Ascending aorta (tissue), 2 donors: ENCODE data around the gene GRIN2C. TPM values are rescaled to one million over a fixed set of nuclear protein-coding genes. Genes with fewer than 3 reads are reported as not detected.

Source experiments
- DNase-seq, 2 donors: peaks; one replicate each; pipeline ENCODE4 v3.0.0-alpha.2; 2019; ENCODE audit warnings: low spot score in 2 of 2
- H3K27ac ChIP-seq, 2 donors: fragments of 200-600 bp; sonication (generic); one replicate each; pipeline ENCODE4 v1.5.1; 2016 to 2017; ENCODE audit warnings: mild to moderate bottlenecking in 1 of 2
- H3K27me3 ChIP-seq: fragments of 200-600 bp; sonication (generic); one replicate; pipeline ENCODE4 v1.5.1; 2017
- H3K36me3 ChIP-seq, 2 donors: fragments of 200-600 bp; sonication (generic); one replicate each; pipeline ENCODE4 v1.5.1; 2016
- H3K4me1 ChIP-seq, 2 donors: fragments of 200-600 bp; sonication (generic); one replicate each; pipeline ENCODE4 v1.5.1; 2016 to 2017; ENCODE audit warnings: mild to moderate bottlenecking in 1 of 2
- H3K4me3 ChIP-seq, 2 donors: fragments of 200-600 bp; sonication (generic); one replicate each; pipeline ENCODE4 v1.5.1; 2016 to 2017; ENCODE audit warnings: mild to moderate bottlenecking in 1 of 2
- H3K9me3 ChIP-seq, 2 donors: fragments of 200-600 bp; sonication (generic); one replicate each; pipeline ENCODE4 v1.5.1; 2016
- intact Hi-C: fragments of 100-400 bp; cut with DNase I; formaldehyde crosslinking; loops from one replicate; pipeline ENCODE4 v1.15.1; 2023
- total RNA-seq: library from RNA; depleted of rRNA; stranded (reverse); fragments of >200 nt; gene quantifications from one replicate; pipeline ENCODE4 v1.1.0, GENCODE V29; 2016
- TF ChIP-seq, protein P1 (sequence below), 3 experiments: fragments of 200-600 bp in 2 of 3; fragments of 450-650 bp in 1 of 3; sonication (generic) in 2 of 3; IDR thresholded peaks; one replicate each; pipeline ENCODE4 v1.5.1; 2016 to 2019; ENCODE audit warnings: antibody characterized with exemption in 3 of 3, mild to moderate bottlenecking in 1 of 3, moderate library complexity in 1 of 3

GRIN2C gene
- total RNA-seq, 1 donor from 2014 or later, result not detected

DNA sequence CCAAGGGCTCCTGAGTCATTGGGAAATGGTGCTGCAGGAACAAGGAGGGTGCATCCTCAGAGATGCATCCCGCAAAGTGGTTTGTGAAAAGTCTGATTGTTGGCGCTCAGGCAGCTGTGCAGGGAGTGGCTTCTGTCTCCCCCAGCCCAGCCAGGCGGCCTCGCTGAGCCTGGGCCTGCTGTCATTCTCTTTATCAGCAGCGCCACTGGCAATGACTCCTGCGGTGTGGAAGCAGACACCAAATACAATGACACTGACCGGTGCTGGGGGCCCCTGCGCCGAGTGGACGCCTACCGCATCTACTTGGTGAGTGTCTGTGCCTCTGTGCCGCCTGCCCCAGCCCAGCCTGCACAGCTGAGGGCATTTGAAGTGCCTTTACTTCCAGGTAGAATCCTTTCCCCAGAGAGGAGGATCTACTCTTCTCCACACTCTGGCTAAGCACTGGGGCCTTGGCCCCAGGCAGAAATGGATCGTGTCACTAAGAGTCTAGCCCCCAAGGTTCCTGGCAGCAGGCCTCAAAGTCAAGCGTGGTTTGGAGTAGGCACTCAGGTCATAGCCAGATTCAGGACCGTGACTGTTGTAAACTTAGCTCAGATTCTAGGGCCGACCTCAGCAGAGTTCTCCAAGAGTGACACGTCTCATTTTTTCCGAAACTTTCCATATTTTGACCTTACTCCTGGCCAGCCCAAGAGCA lies 64.2 kb downstream of the GRIN2C start:
- TF ChIP-seq, protein P1, sequence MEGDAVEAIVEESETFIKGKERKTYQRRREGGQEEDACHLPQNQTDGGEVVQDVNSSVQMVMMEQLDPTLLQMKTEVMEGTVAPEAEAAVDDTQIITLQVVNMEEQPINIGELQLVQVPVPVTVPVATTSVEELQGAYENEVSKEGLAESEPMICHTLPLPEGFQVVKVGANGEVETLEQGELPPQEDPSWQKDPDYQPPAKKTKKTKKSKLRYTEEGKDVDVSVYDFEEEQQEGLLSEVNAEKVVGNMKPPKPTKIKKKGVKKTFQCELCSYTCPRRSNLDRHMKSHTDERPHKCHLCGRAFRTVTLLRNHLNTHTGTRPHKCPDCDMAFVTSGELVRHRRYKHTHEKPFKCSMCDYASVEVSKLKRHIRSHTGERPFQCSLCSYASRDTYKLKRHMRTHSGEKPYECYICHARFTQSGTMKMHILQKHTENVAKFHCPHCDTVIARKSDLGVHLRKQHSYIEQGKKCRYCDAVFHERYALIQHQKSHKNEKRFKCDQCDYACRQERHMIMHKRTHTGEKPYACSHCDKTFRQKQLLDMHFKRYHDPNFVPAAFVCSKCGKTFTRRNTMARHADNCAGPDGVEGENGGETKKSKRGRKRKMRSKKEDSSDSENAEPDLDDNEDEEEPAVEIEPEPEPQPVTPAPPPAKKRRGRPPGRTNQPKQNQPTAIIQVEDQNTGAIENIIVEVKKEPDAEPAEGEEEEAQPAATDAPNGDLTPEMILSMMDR (IDR thresholded peaks at IDR 0.05), result no peak
- DNase-seq, result no peak
- intact Hi-C loops, result no loop called here

DNA sequence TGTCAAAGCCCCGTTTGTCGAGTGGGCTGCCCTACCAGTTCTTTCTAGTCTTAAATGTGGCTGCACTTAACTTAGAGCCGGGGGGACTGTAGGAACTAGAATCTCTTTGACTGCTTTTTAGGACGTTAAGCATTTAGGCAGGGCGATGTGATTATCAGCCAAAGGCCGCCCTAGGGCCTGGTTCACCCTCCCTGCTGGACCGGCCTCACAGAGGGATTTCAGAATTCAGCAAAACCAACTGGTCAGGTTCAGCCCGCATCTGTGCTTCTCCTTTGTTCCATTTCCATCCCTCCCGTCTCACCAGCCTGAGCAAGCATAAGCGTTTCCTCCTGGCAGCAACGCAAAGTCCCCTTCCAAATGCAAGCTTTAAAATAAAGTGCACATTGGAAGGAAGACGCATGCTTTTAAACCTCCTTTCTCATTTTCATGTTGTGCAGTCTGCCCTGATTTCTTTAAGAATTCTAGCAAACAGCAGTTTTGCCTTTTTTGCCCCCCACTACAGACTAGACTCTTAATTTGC lies 67.0 kb downstream of the GRIN2C start:
- no peak overlapping the region for H3K4me3 ChIP-seq
- H3K4me1 ChIP-seq, result no peaks in the 10 kb centered on the region
- DNase-seq, result no peak
- H3K36me3 ChIP-seq, result peaks cover 42 to 70% of the 10 kb centered on the region in 2 donors
- TF ChIP-seq, protein P1 (IDR thresholded peaks at IDR 0.05), result no peak
- no peak overlapping the region for H3K27ac ChIP-seq
- H3K9me3 ChIP-seq, result no peaks in the 10 kb centered on the region
- no peaks in the 10 kb centered on the region for H3K27me3 ChIP-seq
- intact Hi-C loops, result no loop called here

More for the DNA sequence above, 64.2 kb downstream of the GRIN2C start:
- no peaks in the 10 kb centered on the region for H3K27me3 ChIP-seq
- peaks cover 50 to 78% of the 10 kb centered on the region in 2 donors for H3K36me3 ChIP-seq
- no peak overlapping the region for H3K4me3 ChIP-seq
- H3K4me1 ChIP-seq, result no peaks in the 10 kb centered on the region
- H3K9me3 ChIP-seq, result no peaks in the 10 kb centered on the region
- no peak overlapping the region for H3K27ac ChIP-seq

Other genes starting within 250 kb of the GRIN2C start
- gene CD300E, start 236.1 kb downstream of the GRIN2C start, total RNA-seq, result 0.21 TPM
- not detected for gene CD300LF, start 147.0 kb downstream of the GRIN2C start, total RNA-seq
- gene RAB37, start 122.6 kb downstream of the GRIN2C start, total RNA-seq, result 0.32 TPM
- gene NHERF1, start 111.3 kb downstream of the GRIN2C start, total RNA-seq, result 81.8 TPM
- gene NAT9, start 83.5 kb downstream of the GRIN2C start, total RNA-seq, result 13.3 TPM
- 93.1 TPM for gene FDXR, start 13.1 kb upstream of the GRIN2C start, total RNA-seq
- gene FADS6, start 33.7 kb upstream of the GRIN2C start, total RNA-seq, result not detected
- not detected for gene USH1G, start 63.4 kb upstream of the GRIN2C start, total RNA-seq
- gene OTOP2, start 64.4 kb upstream of the GRIN2C start, total RNA-seq, result not detected
- gene OTOP3, start 76.0 kb upstream of the GRIN2C start, total RNA-seq, result not detected
- gene HID1, start 112.9 kb upstream of the GRIN2C start, total RNA-seq, result 103 TPM
- 54.7 TPM for gene CDR2L, start 127.7 kb upstream of the GRIN2C start, total RNA-seq
- 14.5 TPM for gene MRPL58, start 152.8 kb upstream of the GRIN2C start, total RNA-seq
- gene ATP5PD, start 187.1 kb upstream of the GRIN2C start, total RNA-seq, result 133 TPM
- 31.4 TPM for gene KCTD2, start 187.3 kb upstream of the GRIN2C start, total RNA-seq
- gene SLC16A5, start 228.1 kb upstream of the GRIN2C start, total RNA-seq, result 101 TPM